Smooth muscle cell (in vitro differentiated cells): Measurements from ENCODE around the gene SLC35E2B. TPM values are rescaled to one million over a fixed set of nuclear protein-coding genes. Genes with fewer than 3 reads are reported as not detected.
"Not testable (repeated sequence)": the region's sequence is repeated elsewhere in the genome, so short reads cannot be mapped to it uniquely, and the experiment has no call there.

ENCODE experiments used
- DNase-seq: peaks from one replicate; lab custom pipeline; 2025; ENCODE audit not compliant: unreplicated experiment; lab: John Stamatoyannopoulos, UW
- H2AFZ ChIP-seq: fragments of 200-600 bp; sonication (generic); 2 replicates; pipeline ENCODE4 v1.6.0; 2016; ENCODE audit warnings: antibody characterized with exemption, low read depth, mild to moderate bottlenecking
- H3F3A ChIP-seq: fragments of 200-600 bp; sonication (generic); 2 replicates; pipeline ENCODE4 v1.6.0; 2017; ENCODE audit warnings: antibody characterized with exemption, low read depth
- H3K27ac ChIP-seq: fragments of 200-600 bp; sonication (generic); 2 replicates; pipeline ENCODE4 v1.5.1; 2016; ENCODE audit warnings: low read depth, mild to moderate bottlenecking
- H3K27me3 ChIP-seq: fragments of 200-600 bp; sonication (generic); 2 replicates; pipeline ENCODE4 v1.6.1; 2016; ENCODE audit warnings: low read depth, mild to moderate bottlenecking
- H3K36me3 ChIP-seq: fragments of 200-600 bp; sonication (generic); 2 replicates; pipeline ENCODE4 v1.5.1; 2016; ENCODE audit warnings: low read depth
- H3K4me1 ChIP-seq: fragments of 200-600 bp; sonication (generic); 2 replicates; pipeline ENCODE4 v1.5.1; 2016; ENCODE audit warnings: low read depth
- H3K4me2 ChIP-seq: fragments of 200-600 bp; sonication (generic); 2 replicates; pipeline ENCODE4 v1.6.0; 2016; ENCODE audit warnings: mild to moderate bottlenecking
- H3K4me3 ChIP-seq: fragments of 200-600 bp; sonication (generic); 2 replicates; pipeline ENCODE4 v1.5.1; 2016; ENCODE audit warnings: mild to moderate bottlenecking
- H3K79me2 ChIP-seq: fragments of 200-600 bp; sonication (generic); 2 replicates; pipeline ENCODE4 v1.6.0; 2016; ENCODE audit warnings: low read depth, mild to moderate bottlenecking
- H3K9ac ChIP-seq: fragments of 200-600 bp; sonication (generic); 2 replicates; pipeline ENCODE4 v1.6.0; 2016; ENCODE audit warnings: low read depth
- H3K9me3 ChIP-seq: fragments of 200-600 bp; sonication (generic); replicated peaks from 2 replicates; pipeline ENCODE4 v1.5.1; 2016; ENCODE audit warnings: low read depth
- H4K20me1 ChIP-seq: fragments of 200-600 bp; sonication (generic); 2 replicates; pipeline ENCODE4 v1.6.0; 2016; ENCODE audit warnings: low read depth
- WGBS: methylation state at CpG from one replicate; pipeline ENCODE4 v1.1.7; 2016; ENCODE audit warnings: low lambda C conversion rate; 5-methylcytosine and 5-hydroxymethylcytosine counted together
- polyA plus RNA-seq: library from polyadenylated mRNA; unstranded; fragments of >200 nt; fragmentation: Nextera tagmentation; extraction: Ambion mirVana; gene quantifications from 2 replicates; pipeline ENCODE4 v1.2.1, GENCODE V29; 2016
- total RNA-seq: library from RNA; depleted of rRNA; stranded (reverse); fragments of >200 nt; gene quantifications from 2 replicates; pipeline ENCODE4 v1.2.3, GENCODE V29; 2014
- TF ChIP-seq, protein P1 (sequence below): fragments of 200-600 bp; sonication (generic); IDR thresholded peaks from 2 replicates; pipeline ENCODE4 v1.5.1; 2017; ENCODE audit warnings: borderline replicate concordance, mild to moderate bottlenecking, antibody characterized with exemption; ENCODE audit not compliant: insufficient read depth, poor library complexity, severe bottlenecking

SLC35E2B gene
- total and polyA plus RNA-seq, 2 experiments from 2014 or later: 19.7 to 24.2 TPM

DNA sequence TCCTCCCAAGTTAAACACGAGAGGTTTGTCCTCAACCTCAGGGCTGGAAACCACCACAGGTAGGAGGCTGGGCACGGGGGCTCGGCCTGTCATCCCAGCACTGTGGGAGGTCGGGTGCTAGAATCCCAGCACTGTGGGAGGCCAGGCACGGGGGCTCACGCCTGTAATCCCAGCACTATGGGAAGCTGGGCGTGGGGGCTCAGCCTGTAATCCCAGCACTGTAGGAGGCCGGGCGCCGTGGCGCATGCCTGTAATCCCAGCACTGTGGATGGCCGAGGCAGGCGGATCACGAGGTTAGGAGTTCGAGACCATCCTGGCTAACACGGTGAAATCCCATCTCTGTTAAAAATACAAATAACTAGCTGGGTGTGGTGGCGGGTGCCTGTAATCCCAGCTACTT, 38.3 kb upstream of the SLC35E2B start:
- H3K79me2 ChIP-seq: peaks cover 4% of the 10 kb centered on the region
- no peak overlapping the region for H3K4me2 ChIP-seq
- TF ChIP-seq, protein P1, sequence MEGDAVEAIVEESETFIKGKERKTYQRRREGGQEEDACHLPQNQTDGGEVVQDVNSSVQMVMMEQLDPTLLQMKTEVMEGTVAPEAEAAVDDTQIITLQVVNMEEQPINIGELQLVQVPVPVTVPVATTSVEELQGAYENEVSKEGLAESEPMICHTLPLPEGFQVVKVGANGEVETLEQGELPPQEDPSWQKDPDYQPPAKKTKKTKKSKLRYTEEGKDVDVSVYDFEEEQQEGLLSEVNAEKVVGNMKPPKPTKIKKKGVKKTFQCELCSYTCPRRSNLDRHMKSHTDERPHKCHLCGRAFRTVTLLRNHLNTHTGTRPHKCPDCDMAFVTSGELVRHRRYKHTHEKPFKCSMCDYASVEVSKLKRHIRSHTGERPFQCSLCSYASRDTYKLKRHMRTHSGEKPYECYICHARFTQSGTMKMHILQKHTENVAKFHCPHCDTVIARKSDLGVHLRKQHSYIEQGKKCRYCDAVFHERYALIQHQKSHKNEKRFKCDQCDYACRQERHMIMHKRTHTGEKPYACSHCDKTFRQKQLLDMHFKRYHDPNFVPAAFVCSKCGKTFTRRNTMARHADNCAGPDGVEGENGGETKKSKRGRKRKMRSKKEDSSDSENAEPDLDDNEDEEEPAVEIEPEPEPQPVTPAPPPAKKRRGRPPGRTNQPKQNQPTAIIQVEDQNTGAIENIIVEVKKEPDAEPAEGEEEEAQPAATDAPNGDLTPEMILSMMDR: no peak
- no peaks in the 10 kb centered on the region for H3K36me3 ChIP-seq
- no peak overlapping the region for H3K9ac ChIP-seq
- 96% methylated on average over 17 of the region's 17 CpGs for WGBS
- no peak overlapping the region for H2AFZ ChIP-seq
- no peak for DNase-seq
- H3K27me3 ChIP-seq: no peaks in the 10 kb centered on the region
- H4K20me1 ChIP-seq: no peaks in the 10 kb centered on the region
- H3K4me1 ChIP-seq: no peaks in the 10 kb centered on the region
- H3F3A ChIP-seq: peaks cover 4% of the 10 kb centered on the region
- no peak overlapping the region for H3K27ac ChIP-seq
- H3K4me3 ChIP-seq: no peak overlapping the region
- no peaks in the 10 kb centered on the region for H3K9me3 ChIP-seq

- not testable (repeated sequence) for H4K20me1 ChIP-seq, DNase-seq, H3K9ac ChIP-seq, H3K9me3 ChIP-seq, H3K27me3 ChIP-seq, H3K4me3 ChIP-seq, H3K4me1 ChIP-seq, H3K36me3 ChIP-seq, H2AFZ ChIP-seq, H3K79me2 ChIP-seq, H3K4me2 ChIP-seq, H3F3A ChIP-seq, H3K27ac ChIP-seq
- 100% methylated on average over 6 of the region's 13 CpGs for WGBS
Observed at GRCh38 chr1:1730230-1730629, 37.6 kb upstream of the SLC35E2B start.

DNA sequence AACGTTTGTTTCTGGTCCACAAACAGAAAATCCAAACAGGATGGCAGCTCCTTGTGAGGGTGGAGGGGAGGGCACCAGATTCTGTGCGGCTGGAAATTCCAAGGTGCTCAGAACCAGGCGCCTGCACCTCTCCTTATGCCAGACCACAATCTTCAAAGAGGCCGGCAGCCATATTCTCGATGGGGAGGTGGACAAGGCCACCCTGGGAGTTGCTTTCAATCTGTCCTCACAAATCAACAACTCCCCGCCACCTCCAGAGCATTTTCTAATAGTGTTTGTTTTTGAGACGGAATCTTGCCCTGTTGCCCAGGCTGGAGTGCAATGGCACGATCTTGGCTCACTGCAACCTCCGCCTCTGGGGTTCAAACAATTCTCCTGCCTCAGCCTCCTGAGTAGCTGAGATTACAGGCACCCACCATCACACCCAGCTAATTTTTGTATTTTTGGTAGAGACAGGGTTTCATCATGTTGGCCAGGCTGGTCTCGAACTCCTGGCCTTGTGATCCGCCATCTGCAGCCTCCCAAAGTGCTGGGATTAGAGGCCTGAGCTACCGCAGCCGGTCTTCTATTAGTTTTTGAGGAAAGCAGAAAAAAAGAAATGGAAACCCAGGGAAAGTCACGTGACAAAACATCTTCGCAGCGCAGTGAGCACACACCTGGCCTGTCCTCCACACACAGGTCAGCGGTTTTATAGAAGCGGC, 36.7 kb upstream of the SLC35E2B start:
- not testable (repeated sequence) for H3K27me3 ChIP-seq, H3K4me3 ChIP-seq, H3K9me3 ChIP-seq, H2AFZ ChIP-seq, H3K4me2 ChIP-seq, DNase-seq, H3K9ac ChIP-seq, H3K36me3 ChIP-seq, H3K79me2 ChIP-seq, H3K4me1 ChIP-seq, H3F3A ChIP-seq, H4K20me1 ChIP-seq
- 93% methylated on average over 18 of the region's 18 CpGs for WGBS
- peak overlapping the region; percentile 70 for H3K27ac ChIP-seq

GRCh38 chr1:1728308-1729005, 35.9 kb upstream of the SLC35E2B start:
- H3K9me3 ChIP-seq, H3K4me1 ChIP-seq, H3K79me2 ChIP-seq, H3K36me3 ChIP-seq, DNase-seq, H4K20me1 ChIP-seq, H3K4me3 ChIP-seq, H3K9ac ChIP-seq, H2AFZ ChIP-seq, H3F3A ChIP-seq, H3K27me3 ChIP-seq: not testable (repeated sequence)
- H3K4me2 ChIP-seq: peak overlapping the region; percentile 2
- 60% methylated on average over 14 of the region's 14 CpGs for WGBS
- H3K27ac ChIP-seq: peak overlapping the region; percentile 70

DNA sequence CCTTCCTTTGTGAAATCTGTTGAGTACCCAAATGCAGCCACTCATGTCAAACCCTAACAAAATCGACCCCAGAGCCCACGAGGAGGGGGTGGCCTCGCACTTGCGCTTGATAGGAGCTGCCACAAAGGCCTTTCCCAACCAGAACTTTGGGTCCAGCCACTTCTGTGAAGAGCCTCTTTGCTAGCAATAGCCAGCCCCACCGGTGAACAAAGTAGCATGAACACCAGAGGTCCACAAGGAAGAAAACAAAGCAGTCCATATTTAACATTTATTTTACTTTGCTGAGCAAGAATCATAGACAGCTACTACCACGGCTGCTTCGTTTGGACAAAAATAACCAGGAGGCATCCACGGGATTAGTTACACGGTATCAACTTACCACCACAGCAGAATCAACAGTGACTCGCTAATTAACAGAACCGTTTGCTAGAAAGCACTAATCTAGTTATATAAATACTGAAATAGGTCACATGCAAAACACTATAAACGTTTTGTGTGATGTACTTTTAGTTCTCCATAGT, 34.6 kb upstream of the SLC35E2B start:
- H3K79me2 ChIP-seq, H3K4me2 ChIP-seq, H3K27me3 ChIP-seq, DNase-seq, H3K36me3 ChIP-seq, H3F3A ChIP-seq, H3K9me3 ChIP-seq, H3K4me3 ChIP-seq, H2AFZ ChIP-seq, H3K9ac ChIP-seq, H3K4me1 ChIP-seq, H4K20me1 ChIP-seq: not testable (repeated sequence)
- 81% methylated on average over 11 of the region's 12 CpGs for WGBS
- H3K27ac ChIP-seq: peak overlapping the region; percentile 28

DNA sequence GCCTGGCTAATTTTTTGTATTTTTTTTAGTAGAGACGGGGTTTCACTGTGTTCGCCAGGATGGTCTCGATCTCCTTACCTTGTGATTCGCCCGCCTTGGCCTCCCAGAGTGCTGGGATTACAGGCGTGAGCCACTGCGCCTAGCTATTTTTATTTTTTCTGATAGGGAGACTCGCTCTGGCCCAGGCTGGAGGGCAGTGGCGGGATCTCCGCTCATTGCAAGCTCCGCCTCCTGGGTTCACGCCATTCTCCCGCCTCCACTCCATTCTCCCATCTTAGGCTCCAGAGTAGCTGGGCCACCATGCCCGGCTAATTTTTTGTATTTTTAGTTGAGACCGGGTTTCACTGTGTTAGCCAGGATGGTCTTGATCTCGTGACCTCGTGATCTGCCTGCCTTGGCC, 33.5 kb upstream of the SLC35E2B start:
- not testable (repeated sequence) for H4K20me1 ChIP-seq

More for the DNA sequence above, 33.5 kb upstream of the SLC35E2B start:
- WGBS: 95% methylated on average over 17 of the region's 17 CpGs
- not testable (repeated sequence) for H3K27ac ChIP-seq, H3K36me3 ChIP-seq, H3K4me2 ChIP-seq, DNase-seq, H3K4me1 ChIP-seq, H3K79me2 ChIP-seq, H3F3A ChIP-seq, H3K9me3 ChIP-seq, H3K4me3 ChIP-seq, H3K9ac ChIP-seq, H3K27me3 ChIP-seq, H2AFZ ChIP-seq
